ENCODE data around the gene CMIP.
A peak's percentile ranks its signal among the peaks of the same experiment; 100 is the strongest.

The CMIP gene

GRCh38 chr16:81649561-81650184 is 205.1 kb downstream of the CMIP start:
- Histone ChIP-seq H3K4me2 (ENCODE audit: low read length) (no peak overlapping the region), H3K36me3 (ENCODE audit: control insufficient read depth, insufficient read depth, low read length) (no peaks in the 10 kb centered on the region), H3K4me1 (no peaks in the 10 kb centered on the region), H3K27me3 (ENCODE audit: control insufficient read depth, insufficient read depth, low read length) (no peaks in the 10 kb centered on the region), H3K9me3 (ENCODE audit: control insufficient read depth, low read length) (no peaks in the 10 kb centered on the region), H3K27ac (no peak overlapping the region), H3K79me2 (peaks cover 7% of the 10 kb centered on the region), H3K4me3 (ENCODE audit: low read depth, low read length) (no peak overlapping the region), H3K9ac (no peak overlapping the region), H2AFZ (no peak overlapping the region)
- TF ChIP-seq CTCF (IDR thresholded peaks at IDR 0.05) = no peak

GRCh38 chr16:81650281-81650680 is 205.7 kb downstream of the CMIP start:
- Histone ChIP-seq H3K9me3 (ENCODE audit: control insufficient read depth, low read length) (no peaks in the 10 kb centered on the region), H3K36me3 (ENCODE audit: control insufficient read depth, insufficient read depth, low read length) (no peaks in the 10 kb centered on the region), H3K4me2 (ENCODE audit: low read length) (no peak overlapping the region), H3K4me3 (ENCODE audit: low read depth, low read length) (no peak overlapping the region), H2AFZ (no peak overlapping the region), H3K9ac (no peak overlapping the region), H3K27ac (no peak overlapping the region), H3K27me3 (ENCODE audit: control insufficient read depth, insufficient read depth, low read length) (no peaks in the 10 kb centered on the region), H3K4me1 (no peaks in the 10 kb centered on the region), H3K79me2 (peaks cover 7% of the 10 kb centered on the region)
- no peak for TF ChIP-seq CTCF (IDR thresholded peaks at IDR 0.05)

- no peaks in the 10 kb centered on the region for H3K4me1 ChIP-seq
- H3K79me2 ChIP-seq = peaks cover 7% of the 10 kb centered on the region
- H3K4me2 ChIP-seq (ENCODE audit: low read length) = no peak overlapping the region
- no peaks in the 10 kb centered on the region for H3K27me3 ChIP-seq (ENCODE audit: control insufficient read depth, insufficient read depth, low read length)
- no peak overlapping the region for H3K9ac ChIP-seq
- TF ChIP-seq CTCF (IDR thresholded peaks at IDR 0.05) = no peak
- peak overlapping the region; percentile 52 for H3K27ac ChIP-seq
- H3K9me3 ChIP-seq (ENCODE audit: control insufficient read depth, low read length) = no peaks in the 10 kb centered on the region
- no peaks in the 10 kb centered on the region for H3K36me3 ChIP-seq (ENCODE audit: control insufficient read depth, insufficient read depth, low read length)
- H2AFZ ChIP-seq = no peak overlapping the region
- no peak overlapping the region for H3K4me3 ChIP-seq (ENCODE audit: low read depth, low read length)
These were observed 206.5 kb downstream of the CMIP start for GRCh38 chr16:81650982-81651562.

GRCh38 chr16:81651758-81652718 is 207.4 kb downstream of the CMIP start:
- no peaks in the 10 kb centered on the region for H3K27me3 ChIP-seq (ENCODE audit: control insufficient read depth, insufficient read depth, low read length)
- no peaks in the 10 kb centered on the region for H3K36me3 ChIP-seq (ENCODE audit: control insufficient read depth, insufficient read depth, low read length)
- H3K4me2 ChIP-seq (ENCODE audit: low read length) = no peak overlapping the region
- no peaks in the 10 kb centered on the region for H3K9me3 ChIP-seq (ENCODE audit: control insufficient read depth, low read length)
- H3K4me3 ChIP-seq (ENCODE audit: low read depth, low read length) = no peak overlapping the region
- no peaks in the 10 kb centered on the region for H3K4me1 ChIP-seq
- H3K79me2 ChIP-seq = peaks cover 7% of the 10 kb centered on the region
- H3K9ac ChIP-seq = no peak overlapping the region
- no peak for TF ChIP-seq CTCF (IDR thresholded peaks at IDR 0.05)
- peak overlapping the region; percentile 52 for H3K27ac ChIP-seq
- H2AFZ ChIP-seq = no peak overlapping the region

All from parathyroid adenoma (tissue), 2 donors.